DMS 273 (cell line): Measurements from ENCODE around the gene GOPC.

ENCODE experiments used
- DNase-seq: peaks from one replicate; lab custom pipeline; 2025; ENCODE audit not compliant: unreplicated experiment; lab: John Stamatoyannopoulos, UW

Gene GOPC

DNA sequence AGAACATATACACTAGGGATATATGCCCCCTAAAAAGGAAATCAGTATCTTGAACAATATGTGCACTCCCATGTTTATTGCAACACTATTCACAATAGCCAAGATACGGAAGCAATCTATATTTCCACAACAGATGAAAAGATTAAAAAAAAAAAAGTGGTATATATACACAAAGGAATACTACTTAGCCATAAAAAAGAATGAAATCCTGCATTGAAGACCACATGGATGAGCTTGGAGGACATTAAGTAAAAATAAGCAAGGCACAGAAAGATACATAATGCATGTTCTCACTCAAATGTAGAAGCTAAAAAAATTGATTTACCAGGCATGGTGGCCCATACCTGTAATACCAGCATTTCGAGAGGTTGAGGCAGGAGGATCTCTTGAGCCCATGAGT is 4.6 kb downstream of the GOPC start:
- no peak for DNase-seq

GRCh38 chr6:117595099-117595923 is 7.0 kb downstream of the GOPC start:
- no peak for DNase-seq

GRCh38 chr6:117592983-117593759 is 9.1 kb downstream of the GOPC start:
- DNase-seq, result no peak

- no peak for DNase-seq
Measured at GRCh38 chr6:117591405-117591804, 10.9 kb downstream of the GOPC start.

- DNase-seq, result no peak
Measured at GRCh38 chr6:117590447-117590846, 11.9 kb downstream of the GOPC start.

GRCh38 chr6:117585647-117586046 is 16.7 kb downstream of the GOPC start:
- DNase-seq, result no peak

GRCh38 chr6:117574198-117574597 is 28.1 kb downstream of the GOPC start:
- DNase-seq, result no peak

- no peak for DNase-seq
Measured at GRCh38 chr6:117573006-117573680, 29.2 kb downstream of the GOPC start.

- no peak for DNase-seq
Measured at GRCh38 chr6:117568831-117569410, 33.4 kb downstream of the GOPC start.

GRCh38 chr6:117568247-117568646 is 34.1 kb downstream of the GOPC start:
- no peak for DNase-seq

- DNase-seq, result no peak
Measured at GRCh38 chr6:117564681-117565080, 37.6 kb downstream of the GOPC start.

DNA sequence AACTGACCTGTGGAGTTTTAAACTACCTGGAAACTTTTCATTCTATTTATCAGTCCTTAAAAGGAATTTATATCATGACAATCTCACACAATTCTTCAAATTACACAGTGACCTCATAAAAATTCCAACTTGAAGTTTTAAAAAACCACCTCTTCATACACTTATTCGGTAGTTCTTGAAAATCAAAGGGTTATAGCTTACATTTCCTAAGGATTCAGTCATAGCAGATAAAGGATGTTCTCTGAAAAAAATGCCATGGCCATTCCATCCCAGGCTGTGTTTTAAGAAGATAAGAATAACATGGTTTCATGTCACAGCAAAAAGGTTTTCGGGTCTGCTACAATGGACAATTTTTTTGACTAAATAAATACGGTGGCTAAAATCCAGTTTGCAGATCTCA is 41.2 kb downstream of the GOPC start:
- DNase-seq, result no peak

DNA sequence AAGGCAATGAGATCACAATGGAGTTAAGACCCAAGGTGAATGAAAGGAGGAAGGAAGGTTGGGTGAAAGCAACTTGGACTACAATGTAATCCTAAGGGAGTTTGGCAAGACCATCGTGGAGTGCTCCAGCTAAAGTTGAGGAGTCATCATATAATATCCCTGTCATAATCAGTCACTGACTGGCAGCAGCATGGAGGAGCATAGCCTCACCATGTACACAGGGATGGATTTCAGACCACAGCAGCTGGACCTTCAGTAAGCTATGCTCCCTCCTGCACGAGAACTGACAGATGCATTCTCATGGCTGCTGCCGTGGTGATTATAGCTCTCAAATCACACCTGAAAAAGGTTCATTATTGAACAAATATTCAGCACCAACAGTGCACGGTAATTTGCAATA is 43.0 kb downstream of the GOPC start:
- DNase-seq, result peak; percentile 39

DNA sequence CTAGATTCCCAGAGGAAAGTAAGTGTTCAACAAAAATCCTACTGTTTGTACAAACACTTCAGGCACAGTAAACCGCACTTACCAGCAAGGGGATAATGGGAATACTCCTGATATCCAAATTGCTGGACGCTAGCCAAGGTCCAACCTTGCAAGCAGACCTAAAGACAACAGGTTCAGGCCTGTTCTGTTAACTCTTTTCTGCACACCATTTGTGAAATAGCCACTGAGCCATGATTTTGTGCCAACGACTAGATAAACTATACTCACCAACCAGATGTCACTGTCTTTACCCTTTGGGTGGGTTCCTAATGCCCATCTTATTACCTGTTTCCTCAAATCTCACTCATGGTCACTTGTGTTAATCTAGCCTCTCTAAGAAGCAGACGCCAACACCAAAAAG is 43.5 kb downstream of the GOPC start:
- DNase-seq, result peak; percentile 40

DNA sequence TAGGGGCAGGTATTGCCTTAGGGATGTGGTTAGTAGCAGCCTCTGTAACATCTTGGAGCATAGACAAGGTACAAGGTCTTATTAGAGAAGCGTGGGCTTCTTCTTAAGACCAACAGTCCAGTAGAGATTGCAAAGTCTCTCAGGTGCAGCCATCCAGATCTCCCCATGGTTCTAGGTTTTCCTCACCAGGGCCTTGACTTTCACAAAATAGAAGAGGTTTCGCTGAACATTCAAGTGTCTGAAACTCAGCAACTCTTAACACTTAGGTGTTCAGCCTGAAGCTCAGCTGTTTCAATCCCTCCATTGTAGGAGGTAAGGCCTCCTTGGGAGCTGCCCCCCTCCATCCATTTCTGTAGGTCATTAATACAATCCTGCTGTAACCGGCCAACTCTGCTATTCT is 44.4 kb downstream of the GOPC start:
- peak; percentile 8 for DNase-seq

- DNase-seq, result peak; percentile 72
Measured at GRCh38 chr6:117555882-117556498, 46.3 kb downstream of the GOPC start.

DNA sequence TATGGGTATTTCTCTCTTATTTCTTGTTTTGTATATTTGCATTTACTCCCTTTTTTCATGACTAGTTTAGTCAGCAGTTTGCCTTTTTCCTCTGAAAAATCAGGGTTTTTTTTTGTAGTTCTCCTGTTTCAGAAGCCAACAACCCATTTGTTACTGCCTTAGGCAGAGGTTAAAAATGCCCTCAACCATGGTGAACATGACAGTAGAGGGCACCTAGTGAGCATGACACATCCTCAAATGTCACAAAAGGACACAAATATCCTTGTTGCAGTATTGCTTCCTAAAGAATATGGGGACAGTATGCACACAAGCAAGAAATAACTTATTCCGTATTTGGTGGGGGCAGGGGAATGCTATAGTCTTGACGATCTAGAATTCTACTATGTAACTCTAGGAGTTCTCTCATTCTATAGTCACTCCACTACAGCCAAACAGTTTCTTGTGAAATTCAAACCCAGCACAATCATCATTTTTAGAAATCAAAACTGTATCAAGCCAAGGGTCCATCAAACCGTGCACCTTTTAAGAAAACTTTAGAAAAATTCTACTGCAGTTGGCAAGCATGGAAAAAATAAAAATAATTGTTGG is 47.0 kb downstream of the GOPC start:
- DNase-seq, result no peak

DNA sequence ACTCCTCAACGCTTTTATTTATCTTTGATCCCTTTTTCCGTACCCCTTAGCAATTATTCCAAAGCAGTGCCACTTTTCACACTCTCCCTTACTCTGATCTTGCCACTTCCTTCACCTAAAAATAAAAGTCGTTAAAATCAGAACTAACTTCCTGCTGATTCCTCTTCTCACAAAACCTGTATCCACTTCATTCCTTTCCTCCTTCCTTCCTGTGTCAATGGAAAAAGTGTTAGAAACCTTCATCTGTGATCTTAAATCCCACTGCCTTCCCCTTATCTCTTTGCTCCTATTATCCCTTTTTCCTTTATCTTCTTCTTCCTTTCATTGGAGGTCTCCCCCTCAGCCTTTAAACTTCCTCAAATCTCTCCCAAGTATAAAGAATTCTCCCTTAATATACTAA is 49.2 kb downstream of the GOPC start:
- no peak for DNase-seq

GRCh38 chr6:117552618-117553017 is 49.7 kb downstream of the GOPC start:
- DNase-seq, result no peak

DNA sequence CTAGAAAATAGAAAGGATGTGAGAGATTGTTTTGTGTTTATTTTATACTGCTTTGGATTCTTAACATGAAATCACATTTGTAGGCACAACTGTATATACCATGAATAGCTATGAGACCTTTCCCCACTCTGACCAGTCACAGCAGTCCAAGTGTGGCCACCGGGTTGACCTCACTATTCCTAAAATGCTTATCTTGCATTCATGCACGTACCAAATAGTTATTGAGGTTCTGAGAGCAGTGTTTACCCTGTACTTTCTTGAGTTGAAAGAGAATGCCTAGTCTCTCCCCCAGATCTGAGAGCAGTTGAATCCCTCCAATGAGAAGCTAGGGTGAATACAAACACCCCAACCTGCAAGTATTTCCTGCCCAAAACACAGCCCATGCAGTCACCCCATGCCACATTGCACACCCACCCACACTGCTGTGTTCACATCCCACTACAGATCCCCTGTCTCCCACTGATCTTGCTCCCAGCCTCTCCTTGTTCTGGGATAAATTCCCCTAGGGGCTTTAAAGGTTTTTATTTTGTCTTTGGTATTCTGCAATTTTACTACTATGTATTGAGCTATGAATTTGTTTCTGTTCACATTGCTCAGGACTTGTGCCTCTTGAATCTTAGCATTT is 51.6 kb downstream of the GOPC start:
- DNase-seq, result no peak
